Measurements from ENCODE around the gene ZNF217. TPM values are rescaled to one million over a fixed set of nuclear protein-coding genes. Genes with fewer than 3 reads are reported as not detected.
A peak's percentile ranks its signal among the peaks of the same experiment; 100 is the strongest.
"Not testable (repeated sequence)": the region's sequence is repeated elsewhere in the genome, so short reads cannot be mapped to it uniquely, and the experiment has no call there.

Gene ZNF217
- total and polyA plus RNA-seq, 2 experiments from 2014 or later, result 4.7 to 32.4 TPM

DNA sequence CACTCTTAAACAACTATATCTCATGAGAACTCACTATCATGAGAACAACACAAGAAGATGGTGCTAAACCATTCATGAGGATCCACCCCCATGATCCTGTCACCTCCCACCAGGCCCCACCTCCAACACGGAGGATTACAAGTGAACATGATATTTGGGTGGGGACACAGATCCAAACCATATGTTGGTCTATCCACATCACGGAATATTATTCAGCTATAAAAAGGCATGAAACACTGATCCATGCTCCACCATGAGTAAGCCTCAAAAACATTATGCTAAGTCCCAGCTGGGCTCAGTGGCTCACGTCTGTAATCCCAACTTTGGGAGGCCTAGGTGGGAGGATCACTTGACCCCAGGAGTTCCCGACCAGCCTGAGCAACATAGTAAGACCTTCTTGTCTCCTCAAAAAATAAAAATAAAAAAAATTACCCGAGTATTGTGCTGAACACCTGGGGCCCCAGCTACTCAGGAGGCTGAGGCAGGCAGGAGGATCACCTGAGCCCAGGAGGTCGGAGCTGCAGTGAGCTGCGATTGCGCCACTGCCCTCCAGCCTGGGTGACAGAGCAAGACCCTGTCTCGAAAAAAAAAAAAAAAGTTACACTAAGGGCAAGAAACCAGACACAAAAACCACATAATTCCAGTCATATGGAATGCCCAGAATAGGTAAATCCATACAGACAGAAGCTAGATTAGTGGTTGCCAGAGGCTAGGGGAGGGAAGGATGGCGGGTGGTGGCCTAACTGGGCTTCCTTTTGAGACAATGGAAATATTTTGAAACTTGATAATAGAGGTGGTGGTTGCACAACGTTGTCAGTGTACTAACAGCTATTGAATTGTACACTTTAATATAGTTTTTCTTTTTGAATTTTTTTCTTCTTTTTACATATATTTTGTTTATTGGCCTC is 43.1 kb downstream of the ZNF217 start:
- DNase-seq (ENCODE audit: low spot score), result no peak
- no peak overlapping the region for H3K27ac ChIP-seq
- no peaks in the 10 kb centered on the region for H3K9me3 ChIP-seq (ENCODE audit: low read depth)
- WGBS (ENCODE audit: low lambda C conversion rate, missing lambda C conversion rate), result 88% methylated on average over 11 of the region's 11 CpGs
- H4K20me1 ChIP-seq (ENCODE audit: insufficient read depth, poor library complexity, severe bottlenecking), result no peaks in the 10 kb centered on the region
- H3K79me2 ChIP-seq, result no peaks in the 10 kb centered on the region
- no peak overlapping the region for H3K4me3 ChIP-seq
- H3K4me2 ChIP-seq, result no peak overlapping the region
- no peak overlapping the region for H2AFZ ChIP-seq
- no peaks in the 10 kb centered on the region for H3K36me3 ChIP-seq (replicated peaks; ENCODE audit: insufficient read depth, low read depth)
- no peaks in the 10 kb centered on the region for H3K4me1 ChIP-seq (ENCODE audit: insufficient read depth)
- no peaks in the 10 kb centered on the region for H3K27me3 ChIP-seq
- TF ChIP-seq EZH2 (IDR thresholded peaks at IDR 0.05; ENCODE audit: borderline replicate concordance) (no peak), EZH2phosphoT487 (IDR thresholded peaks at IDR 0.05; ENCODE audit: low read depth, severe bottlenecking, unreplicated experiment) (no peak)
- TF ChIP-seq, protein P1, sequence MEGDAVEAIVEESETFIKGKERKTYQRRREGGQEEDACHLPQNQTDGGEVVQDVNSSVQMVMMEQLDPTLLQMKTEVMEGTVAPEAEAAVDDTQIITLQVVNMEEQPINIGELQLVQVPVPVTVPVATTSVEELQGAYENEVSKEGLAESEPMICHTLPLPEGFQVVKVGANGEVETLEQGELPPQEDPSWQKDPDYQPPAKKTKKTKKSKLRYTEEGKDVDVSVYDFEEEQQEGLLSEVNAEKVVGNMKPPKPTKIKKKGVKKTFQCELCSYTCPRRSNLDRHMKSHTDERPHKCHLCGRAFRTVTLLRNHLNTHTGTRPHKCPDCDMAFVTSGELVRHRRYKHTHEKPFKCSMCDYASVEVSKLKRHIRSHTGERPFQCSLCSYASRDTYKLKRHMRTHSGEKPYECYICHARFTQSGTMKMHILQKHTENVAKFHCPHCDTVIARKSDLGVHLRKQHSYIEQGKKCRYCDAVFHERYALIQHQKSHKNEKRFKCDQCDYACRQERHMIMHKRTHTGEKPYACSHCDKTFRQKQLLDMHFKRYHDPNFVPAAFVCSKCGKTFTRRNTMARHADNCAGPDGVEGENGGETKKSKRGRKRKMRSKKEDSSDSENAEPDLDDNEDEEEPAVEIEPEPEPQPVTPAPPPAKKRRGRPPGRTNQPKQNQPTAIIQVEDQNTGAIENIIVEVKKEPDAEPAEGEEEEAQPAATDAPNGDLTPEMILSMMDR (IDR thresholded peaks at IDR 0.05; ENCODE audit: poor library complexity), result no peak
- no peaks in the 10 kb centered on the region for H3K9me2 ChIP-seq (replicated peaks; ENCODE audit: insufficient read depth)

DNA sequence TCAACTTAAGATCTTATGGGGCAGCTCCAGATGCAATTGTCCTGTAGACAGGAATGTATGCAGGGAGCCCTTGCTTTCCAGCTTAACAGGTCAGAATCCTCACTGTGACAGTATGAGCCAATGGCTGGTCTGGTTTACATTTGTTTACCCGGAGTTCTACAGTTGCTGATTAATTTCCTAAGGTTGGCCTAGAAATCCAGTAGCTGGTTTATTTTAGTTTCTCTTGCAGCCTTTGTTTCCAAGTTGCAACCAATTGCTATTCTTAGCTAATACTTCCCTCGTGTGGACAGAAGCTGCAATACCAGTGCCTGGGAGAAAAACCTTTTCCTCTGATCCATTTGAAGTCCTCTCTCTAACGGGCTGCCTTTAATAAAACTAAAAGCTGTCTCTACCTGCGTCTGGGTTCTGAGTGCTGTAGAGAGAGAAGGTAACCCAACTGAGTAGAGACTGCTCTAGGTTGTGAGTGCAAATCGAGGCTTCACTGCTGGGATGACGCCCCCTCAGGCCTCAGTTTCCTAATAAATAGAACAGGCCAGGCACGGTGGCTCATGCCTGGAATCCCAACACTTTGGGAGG is 45.9 kb downstream of the ZNF217 start:
- Histone ChIP-seq H3K9me3 (ENCODE audit: low read depth) (no peaks in the 10 kb centered on the region), H3K27me3 (no peaks in the 10 kb centered on the region), H4K20me1 (ENCODE audit: insufficient read depth, poor library complexity, severe bottlenecking) (no peaks in the 10 kb centered on the region), H3K79me2 (no peaks in the 10 kb centered on the region), H3K4me3 (no peak overlapping the region), H3K36me3 (replicated peaks; ENCODE audit: insufficient read depth, low read depth) (no peaks in the 10 kb centered on the region), H3K27ac (no peak overlapping the region), H2AFZ (no peak overlapping the region), H3K9me2 (replicated peaks; ENCODE audit: insufficient read depth) (no peaks in the 10 kb centered on the region), H3K4me2 (no peak overlapping the region), H3K4me1 (ENCODE audit: insufficient read depth) (no peaks in the 10 kb centered on the region)
- WGBS (ENCODE audit: low lambda C conversion rate, missing lambda C conversion rate), result 37% methylated on average over 7 of the region's 7 CpGs
- DNase-seq (ENCODE audit: low spot score), result peak; percentile 78
- no peak for TF ChIP-seq EZH2phosphoT487 (IDR thresholded peaks at IDR 0.05; ENCODE audit: low read depth, severe bottlenecking, unreplicated experiment)
- TF ChIP-seq, protein P1 (IDR thresholded peaks at IDR 0.05; ENCODE audit: poor library complexity), result peak; percentile 98

DNA sequence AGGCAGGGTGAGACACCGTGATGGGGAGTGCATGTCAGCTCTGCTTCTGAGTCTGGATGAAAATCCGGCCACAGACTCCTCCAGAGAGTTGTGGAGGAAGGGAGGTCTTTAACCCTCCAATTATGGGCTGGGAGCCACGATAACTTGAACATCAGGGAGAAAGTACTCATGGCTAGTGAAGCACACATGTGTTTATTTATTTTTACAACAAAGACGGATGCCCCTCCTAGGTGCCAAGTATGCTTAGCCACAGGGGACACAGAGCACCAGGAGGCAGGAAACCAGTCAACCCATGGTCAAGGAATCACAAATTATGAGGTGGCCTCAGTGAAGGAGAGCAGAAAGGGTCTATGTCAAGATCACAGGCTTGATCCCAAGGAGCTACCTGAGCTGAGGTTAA is 54.1 kb downstream of the ZNF217 start:
- no peaks in the 10 kb centered on the region for H3K4me1 ChIP-seq (ENCODE audit: insufficient read depth)
- 58% methylated on average over 4 of the region's 4 CpGs for WGBS (ENCODE audit: low lambda C conversion rate, missing lambda C conversion rate)

DNA sequence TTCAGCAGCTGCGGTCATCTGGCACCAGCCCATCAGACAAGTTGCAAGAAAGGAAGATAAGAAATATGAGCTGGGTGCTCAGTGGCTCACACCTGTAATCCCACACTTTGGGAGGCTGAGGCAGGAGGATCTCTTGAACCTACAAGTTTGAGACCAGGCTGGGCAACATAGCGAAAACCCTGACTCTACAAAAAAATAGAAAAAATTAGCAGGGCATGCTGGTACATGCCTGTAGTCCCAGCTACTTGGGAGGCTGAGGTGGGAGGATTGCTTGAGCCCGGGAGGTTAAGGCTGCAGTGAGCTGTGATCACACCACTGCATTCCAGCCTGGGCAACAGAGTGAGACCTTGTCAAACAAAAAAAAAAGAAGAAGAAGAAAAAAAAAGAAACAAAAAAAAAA is 57.3 kb downstream of the ZNF217 start:
- H3K79me2 ChIP-seq; DNase-seq (ENCODE audit: low spot score); H3K27ac ChIP-seq; H3K9me3 ChIP-seq (ENCODE audit: low read depth); H4K20me1 ChIP-seq (ENCODE audit: insufficient read depth, poor library complexity, severe bottlenecking); H3K4me2 ChIP-seq; H3K9me2 ChIP-seq (replicated peaks; ENCODE audit: insufficient read depth); H2AFZ ChIP-seq; H3K27me3 ChIP-seq; H3K36me3 ChIP-seq (replicated peaks; ENCODE audit: insufficient read depth, low read depth); H3K4me3 ChIP-seq; H3K4me1 ChIP-seq (ENCODE audit: insufficient read depth): not testable (repeated sequence)
- 74% methylated on average over 3 of the region's 3 CpGs for WGBS (ENCODE audit: low lambda C conversion rate, missing lambda C conversion rate)

More for the DNA sequence above, 54.1 kb downstream of the ZNF217 start:
- Histone ChIP-seq H3K4me2 (no peak overlapping the region), H3K79me2 (no peaks in the 10 kb centered on the region), H3K27me3 (no peaks in the 10 kb centered on the region), H3K27ac (no peak overlapping the region), H3K4me3 (no peak overlapping the region), H4K20me1 (ENCODE audit: insufficient read depth, poor library complexity, severe bottlenecking) (no peaks in the 10 kb centered on the region), H3K9me2 (replicated peaks; ENCODE audit: insufficient read depth) (no peaks in the 10 kb centered on the region), H3K36me3 (replicated peaks; ENCODE audit: insufficient read depth, low read depth) (no peaks in the 10 kb centered on the region), H3K9me3 (ENCODE audit: low read depth) (no peaks in the 10 kb centered on the region), H2AFZ (no peak overlapping the region)
- DNase-seq (ENCODE audit: low spot score), result no peak
- TF ChIP-seq EZH2 (IDR thresholded peaks at IDR 0.05; ENCODE audit: borderline replicate concordance) (no peak), EZH2phosphoT487 (IDR thresholded peaks at IDR 0.05; ENCODE audit: low read depth, severe bottlenecking, unreplicated experiment) (no peak)
- TF ChIP-seq, protein P1 (IDR thresholded peaks at IDR 0.05; ENCODE audit: poor library complexity), result no peak

Measured in hepatocyte (in vitro differentiated cells).